Body of pancreas (tissue), 4 donors: ENCODE data around the gene RSRC2. TPM values are rescaled to one million over a fixed set of nuclear protein-coding genes. Genes with fewer than 3 reads are reported as not detected.
"Not testable (repeated sequence)": the region's sequence is repeated elsewhere in the genome, so short reads cannot be mapped to it uniquely, and the experiment has no call there.

Source experiments
- ATAC-seq: fragments of 150-250 bp; one replicate; pipeline ENCODE4 v1.9.1; 2016
- DNase-seq, 4 donors: peaks; one replicate each; pipeline ENCODE4 v3.0.0-alpha.2; 2019
- H3K27ac ChIP-seq, 4 donors: fragments of 200-600 bp; sonication (generic); 1 replicate in 3 of 4; 2 replicates in 1 of 4; pipeline versions ENCODE4 v1.5.1 to v1.6.1; 2016 to 2019; ENCODE audit warnings: mild to moderate bottlenecking in 1 of 4, mixed read lengths in 1 of 4, moderate library complexity in 1 of 4
- H3K27me3 ChIP-seq, 2 donors: fragments of 200-600 bp; sonication (generic); one replicate each; pipeline ENCODE4 v1.6.0; 2016; ENCODE audit warnings: mild to moderate bottlenecking in 1 of 2
- H3K36me3 ChIP-seq, 2 donors: fragments of 200-600 bp; sonication (generic); replicated peaks in 1 of 2; 2 replicates each; pipeline ENCODE4 v1.5.1; 2016; ENCODE audit warnings: low read depth in 2 of 2; ENCODE audit not compliant: insufficient read depth in 1 of 2
- H3K4me1 ChIP-seq: fragments of 200-600 bp; sonication (generic); one replicate; pipeline ENCODE4 v1.6.0; 2016
- H3K4me3 ChIP-seq, 2 donors: fragments of 200-600 bp; sonication (generic); 1 replicate in 1 of 2; 2 replicates in 1 of 2; pipeline ENCODE4 v1.5.1; 2016 to 2019
- H3K9me3 ChIP-seq, 3 donors: fragments of 200-600 bp; sonication (generic); 1 replicate in 2 of 3; 2 replicates in 1 of 3; pipeline ENCODE4 v1.5.1; 2016
- CTCF ChIP-seq, 7 experiments: fragments of 450-650 bp in 4 of 7; fragments of 200-600 bp in 3 of 7; sonication (generic) in 3 of 7; IDR thresholded peaks; one replicate each; pipeline ENCODE4 v1.5.1; 2016 to 2019; ENCODE audit warnings: antibody characterized with exemption in 7 of 7
- POLR2A ChIP-seq, 3 donors: fragments of 450-650 bp; IDR thresholded peaks; one replicate each; pipeline ENCODE4 v1.6.1; 2016; ENCODE audit warnings: antibody characterized with exemption in 3 of 3, mild to moderate bottlenecking in 2 of 3
- WGBS, 2 donors: methylation state at CpG; one replicate each; pipeline ENCODE4 v1.1.5; 2017; 5-methylcytosine and 5-hydroxymethylcytosine counted together
- intact Hi-C: fragments of 100-400 bp; cut with DNase I; formaldehyde crosslinking; loops from one replicate; pipeline ENCODE4 v1.15.1; 2023
- total RNA-seq, 2 donors: library from RNA; depleted of rRNA; stranded (reverse); fragments of >200 nt; gene quantifications; one replicate each; pipeline ENCODE4 v1.1.0, GENCODE V29; 2016

Gene RSRC2
- total RNA-seq, 2 donors from 2014 or later = 50.8 to 113 TPM

GRCh38 chr12:122471324-122472226 is 55.2 kb downstream of the RSRC2 start:
- Histone ChIP-seq H3K36me3 (peaks cover 5 to 15% of the 10 kb centered on the region in 2 donors), H3K4me1 (peaks cover 8% of the 10 kb centered on the region), H3K4me3 (no peak overlapping the region), H3K9me3 (no peaks in the 10 kb centered on the region), H3K27me3 (no peaks in the 10 kb centered on the region), H3K27ac (peak overlapping the region; percentile 23 to 69 (median 37))
- intact Hi-C loops = loop anchor here (10.0 kb wide), 1 partner anchor 77 kb away; no protein-coding TSS in a partner anchor
- WGBS, 2 donors = 10 to 11% methylated on average over 3 of the region's 3 CpGs
- peak in 1 of 4 donors; percentile 13 for DNase-seq
- peak; percentile 85 for ATAC-seq
- no peak for TF ChIP-seq POLR2A (IDR thresholded peaks at IDR 0.05)
- TF ChIP-seq CTCF (IDR thresholded peaks at IDR 0.05) = peak; percentile 35 to 91 (median 87)

GRCh38 chr12:122470576-122470975 is 56.2 kb downstream of the RSRC2 start:
- WGBS, 2 donors = 92 to 96% methylated on average over 7 of the region's 7 CpGs
- not testable (repeated sequence) for H3K9me3 ChIP-seq, H3K27ac ChIP-seq, H3K4me1 ChIP-seq, H3K4me3 ChIP-seq, H3K27me3 ChIP-seq, ATAC-seq, H3K36me3 ChIP-seq, DNase-seq
- intact Hi-C loops = loop anchor here (10.0 kb wide), 1 partner anchor 76 kb away; no protein-coding TSS in a partner anchor

GRCh38 chr12:122469856-122470255 is 56.9 kb downstream of the RSRC2 start:
- not testable (repeated sequence) for ATAC-seq, H3K27ac ChIP-seq, H3K9me3 ChIP-seq, DNase-seq, H3K36me3 ChIP-seq, H3K27me3 ChIP-seq, H3K4me3 ChIP-seq, H3K4me1 ChIP-seq
- WGBS, 2 donors = 87 to 88% methylated on average over 6 of the region's 6 CpGs
- intact Hi-C loops = loop anchor here (10.0 kb wide), 1 partner anchor 75 kb away; no protein-coding TSS in a partner anchor

- H3K27me3 ChIP-seq = no peaks in the 10 kb centered on the region
- H3K27ac ChIP-seq = no peak overlapping the region
- peaks cover 13% of the 10 kb centered on the region for H3K4me1 ChIP-seq
- intact Hi-C loops = no loop called here
- H3K4me3 ChIP-seq = no peak overlapping the region
- peaks cover 0 to 5% of the 10 kb centered on the region in 2 donors for H3K36me3 ChIP-seq
- TF ChIP-seq POLR2A (IDR thresholded peaks at IDR 0.05) = no peak
- 44 to 54% methylated on average over 4 of the region's 4 CpGs for WGBS, 2 donors
- no peak for ATAC-seq
- no peak for DNase-seq
- no peaks in the 10 kb centered on the region for H3K9me3 ChIP-seq
Observed at GRCh38 chr12:122467983-122468382, 58.8 kb downstream of the RSRC2 start.

GRCh38 chr12:122464317-122465042 is 62.3 kb downstream of the RSRC2 start:
- H3K36me3 ChIP-seq, H3K9me3 ChIP-seq, H3K4me3 ChIP-seq, intact Hi-C loops, H3K4me1 ChIP-seq, H3K27me3 ChIP-seq: not testable (repeated sequence)
- ATAC-seq (peak; percentile 93), DNase-seq (peak; percentile 34 to 65 (median 54))
- WGBS, 2 donors = 69 to 75% methylated on average over 15 to 17 of the region's 17 CpGs
- H3K27ac ChIP-seq = peak overlapping the region; percentile 53 to 70 (median 70)

- intact Hi-C loops = no loop called here
- no peaks in the 10 kb centered on the region for H3K9me3 ChIP-seq
- WGBS, 2 donors = 74 to 81% methylated on average over 2 of the region's 2 CpGs
- H3K4me3 ChIP-seq = no peak overlapping the region
- TF ChIP-seq POLR2A (IDR thresholded peaks at IDR 0.05) = no peak
- no peak for TF ChIP-seq CTCF (IDR thresholded peaks at IDR 0.05)
- H3K4me1 ChIP-seq = peaks cover 5% of the 10 kb centered on the region
- H3K27me3 ChIP-seq = no peaks in the 10 kb centered on the region
- no peak for ATAC-seq
- DNase-seq = no peak
- H3K36me3 ChIP-seq = no peaks in the 10 kb centered on the region
- no peak overlapping the region for H3K27ac ChIP-seq
Observed at GRCh38 chr12:122460641-122461040, 66.1 kb downstream of the RSRC2 start.
